Breast epithelium (tissue), 3 donors: ENCODE measurements around the gene IGFBP4.

Experiments
- POLR2A ChIP-seq: fragments of 450-650 bp; IDR thresholded peaks from one replicate; pipeline ENCODE4 v1.6.1; 2016; ENCODE audit warnings: antibody characterized with exemption, mild to moderate bottlenecking, moderate library complexity
- POLR2AphosphoS5 ChIP-seq, 3 donors: sonication (generic); formaldehyde crosslinking; IDR thresholded peaks; one replicate each; pipeline ENCODE4 v1.6.1; 2017; ENCODE audit warnings: antibody characterized with exemption in 3 of 3
- TF ChIP-seq, protein P1 (sequence below), 3 donors: fragments of 450-650 bp; IDR thresholded peaks; one replicate each; pipeline ENCODE4 v1.5.1; 2016 to 2017; ENCODE audit warnings: antibody characterized with exemption in 3 of 3, mild to moderate bottlenecking in 3 of 3, moderate library complexity in 3 of 3

DNA sequence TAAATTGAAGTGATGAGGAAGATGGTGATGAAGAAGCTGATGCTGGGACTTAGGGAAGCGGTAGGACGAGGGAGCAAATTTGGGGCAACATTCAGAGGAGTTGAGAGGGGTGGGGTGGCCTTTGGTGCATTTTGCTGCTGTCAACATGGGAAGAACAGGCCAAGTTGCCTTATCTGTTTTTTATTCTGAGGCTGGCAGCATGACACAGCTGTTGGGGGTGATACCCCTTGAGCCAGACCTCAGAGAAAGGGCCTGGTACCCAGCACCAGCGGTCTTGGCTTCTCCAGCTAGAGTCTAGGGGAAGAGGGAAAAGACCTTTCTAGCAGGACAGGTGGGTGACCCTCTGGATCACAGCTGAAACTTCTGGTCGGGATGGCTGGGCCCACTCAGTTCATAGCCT, 4.6 kb downstream of the IGFBP4 start:
- TF ChIP-seq, protein P1, sequence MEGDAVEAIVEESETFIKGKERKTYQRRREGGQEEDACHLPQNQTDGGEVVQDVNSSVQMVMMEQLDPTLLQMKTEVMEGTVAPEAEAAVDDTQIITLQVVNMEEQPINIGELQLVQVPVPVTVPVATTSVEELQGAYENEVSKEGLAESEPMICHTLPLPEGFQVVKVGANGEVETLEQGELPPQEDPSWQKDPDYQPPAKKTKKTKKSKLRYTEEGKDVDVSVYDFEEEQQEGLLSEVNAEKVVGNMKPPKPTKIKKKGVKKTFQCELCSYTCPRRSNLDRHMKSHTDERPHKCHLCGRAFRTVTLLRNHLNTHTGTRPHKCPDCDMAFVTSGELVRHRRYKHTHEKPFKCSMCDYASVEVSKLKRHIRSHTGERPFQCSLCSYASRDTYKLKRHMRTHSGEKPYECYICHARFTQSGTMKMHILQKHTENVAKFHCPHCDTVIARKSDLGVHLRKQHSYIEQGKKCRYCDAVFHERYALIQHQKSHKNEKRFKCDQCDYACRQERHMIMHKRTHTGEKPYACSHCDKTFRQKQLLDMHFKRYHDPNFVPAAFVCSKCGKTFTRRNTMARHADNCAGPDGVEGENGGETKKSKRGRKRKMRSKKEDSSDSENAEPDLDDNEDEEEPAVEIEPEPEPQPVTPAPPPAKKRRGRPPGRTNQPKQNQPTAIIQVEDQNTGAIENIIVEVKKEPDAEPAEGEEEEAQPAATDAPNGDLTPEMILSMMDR (IDR thresholded peaks at IDR 0.05): no peak
- TF ChIP-seq POLR2A (no peak), POLR2AphosphoS5 (IDR thresholded peaks at IDR 0.05) (no peak)
